ENCODE measurements around the gene CCDC102B.

GRCh38 chr18:69102959-69103358 lies 305.1 kb downstream of the CCDC102B start:
- TF ChIP-seq FOXP2 (optimal IDR thresholded peaks at IDR 0.05; ENCODE audit: borderline replicate concordance, extremely low read depth, extremely low read length, insufficient read depth), result no peak
- no peak for TF ChIP-seq REST (IDR thresholded peaks at IDR 0.05; ENCODE audit: insufficient read depth in 1 of 2, low read depth in 2 of 2, low read length in 2 of 2)

Measured in PFSK-1 (cell line).